ENCODE results near the gene AKR7A2. TPM values are rescaled to one million over a fixed set of nuclear protein-coding genes. Genes with fewer than 3 reads are reported as not detected.
A peak's percentile ranks its signal among the peaks of the same experiment; 100 is the strongest.

Gene AKR7A2
- total and polyA plus RNA-seq, 9 donors, result 41.6 to 56.5 (median 46.0) TPM

DNA sequence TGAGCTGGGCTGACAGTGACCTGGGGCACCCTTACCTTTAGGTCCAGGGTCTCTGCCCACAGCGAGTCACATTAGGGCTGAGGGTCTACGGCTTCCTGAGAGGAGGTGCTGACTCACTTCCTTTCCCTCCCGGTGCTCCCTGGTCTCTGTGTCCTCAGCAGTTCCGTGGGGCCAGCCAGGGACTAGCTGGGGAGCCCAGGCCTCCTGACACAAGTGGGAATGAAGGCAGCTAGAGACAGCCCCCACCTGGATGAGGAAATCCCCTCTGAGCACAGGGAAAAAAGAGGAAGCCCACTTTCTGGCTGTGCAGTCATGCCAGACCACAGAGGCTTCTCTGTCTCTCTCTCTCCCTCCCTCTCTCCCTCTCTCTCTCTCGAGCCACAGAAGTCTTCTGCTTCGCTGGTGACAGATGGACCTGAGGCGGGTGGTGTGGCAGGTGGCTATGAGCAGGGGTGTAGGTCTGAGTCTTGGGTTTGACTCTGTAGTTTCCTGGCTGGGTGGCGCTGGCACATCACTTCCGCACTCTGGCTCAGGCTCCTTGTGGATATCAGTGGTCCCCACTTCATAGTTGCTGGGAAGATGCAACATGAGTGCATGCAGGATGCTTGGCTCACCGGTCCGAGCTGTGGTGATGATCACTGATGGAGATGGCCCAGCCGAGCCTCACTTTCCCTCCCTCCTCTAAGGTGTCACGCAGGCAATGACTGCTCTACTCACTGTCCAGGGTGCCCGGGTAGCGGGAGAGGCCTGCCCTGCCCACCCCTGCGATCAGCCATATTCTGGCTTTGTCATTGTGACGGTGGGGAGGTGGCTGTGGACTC lies 3.6 kb upstream of the AKR7A2 start:
- DNase-seq, result no peak
- H3K36me3 ChIP-seq (ENCODE audit: control insufficient read depth, insufficient read depth, low read length), result peaks cover 38% of the 10 kb centered on the region
- H3K4me3 ChIP-seq (ENCODE audit: low read length), result no peak overlapping the region
- WGBS (ENCODE audit: insufficient coverage), result 76% methylated on average over 3 of the region's 17 CpGs
- H3K27ac ChIP-seq (ENCODE audit: low read length), result no peak overlapping the region
- no peaks in the 10 kb centered on the region for H3K9me3 ChIP-seq (replicated peaks; ENCODE audit: control insufficient read depth, low read depth, low read length)
- H3K4me1 ChIP-seq (ENCODE audit: control insufficient read depth, insufficient read depth, low read length), result peaks cover 29% of the 10 kb centered on the region
- H3K27me3 ChIP-seq (ENCODE audit: control insufficient read depth, insufficient read depth, low read length), result no peaks in the 10 kb centered on the region

- H3K9me3 ChIP-seq (replicated peaks; ENCODE audit: control insufficient read depth, low read depth, low read length), result no peaks in the 10 kb centered on the region
- H3K36me3 ChIP-seq (ENCODE audit: control insufficient read depth, insufficient read depth, low read length), result peaks cover 39% of the 10 kb centered on the region
- no peak overlapping the region for H3K4me3 ChIP-seq (ENCODE audit: low read length)
- H3K4me1 ChIP-seq (ENCODE audit: control insufficient read depth, insufficient read depth, low read length), result peaks cover 31% of the 10 kb centered on the region
- DNase-seq, result no peak
- no peaks in the 10 kb centered on the region for H3K27me3 ChIP-seq (ENCODE audit: control insufficient read depth, insufficient read depth, low read length)
- WGBS (ENCODE audit: insufficient coverage), result 77% methylated on average over 4 of the region's 10 CpGs
- H3K27ac ChIP-seq (ENCODE audit: low read length), result no peak overlapping the region
These were observed 2.3 kb upstream of the AKR7A2 start for GRCh38 chr1:19313961-19314882.

DNA sequence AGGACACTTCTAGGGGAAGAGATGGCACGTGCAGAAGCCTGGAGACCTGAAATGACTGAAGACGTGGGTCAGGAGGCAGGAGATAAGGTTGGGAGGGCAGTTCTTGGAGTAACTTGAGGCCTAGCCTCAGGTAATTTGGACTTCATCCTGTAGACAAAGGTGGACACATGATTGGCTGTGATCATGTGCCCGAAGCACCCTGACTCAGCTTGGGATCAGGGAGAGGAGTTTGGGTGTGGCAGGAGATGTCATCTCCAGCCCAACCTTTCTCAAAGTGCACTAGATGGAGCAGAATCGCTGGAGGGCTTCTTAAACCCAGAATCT lies 1.7 kb upstream of the AKR7A2 start:
- no peak overlapping the region for H3K4me3 ChIP-seq (ENCODE audit: low read length)
- peaks cover 31% of the 10 kb centered on the region for H3K4me1 ChIP-seq (ENCODE audit: control insufficient read depth, insufficient read depth, low read length)

GRCh38 chr1:19312782-19313635 lies 1.1 kb upstream of the AKR7A2 start:
- Histone ChIP-seq H3K36me3 (ENCODE audit: control insufficient read depth, insufficient read depth, low read length) (peaks cover 40% of the 10 kb centered on the region), H3K27me3 (ENCODE audit: control insufficient read depth, insufficient read depth, low read length) (no peaks in the 10 kb centered on the region), H3K27ac (ENCODE audit: low read length) (peak overlapping the region; percentile 82), H3K4me3 (ENCODE audit: low read length) (peak overlapping the region; percentile 89), H3K9me3 (replicated peaks; ENCODE audit: control insufficient read depth, low read depth, low read length) (no peaks in the 10 kb centered on the region), H3K4me1 (ENCODE audit: control insufficient read depth, insufficient read depth, low read length) (peaks cover 31% of the 10 kb centered on the region)
- no peak for DNase-seq
- WGBS (ENCODE audit: insufficient coverage), result 48% methylated on average over 14 of the region's 20 CpGs

More for the DNA sequence above, 1.7 kb upstream of the AKR7A2 start:
- H3K9me3 ChIP-seq (replicated peaks; ENCODE audit: control insufficient read depth, low read depth, low read length), result no peaks in the 10 kb centered on the region
- no peak overlapping the region for H3K27ac ChIP-seq (ENCODE audit: low read length)
- H3K36me3 ChIP-seq (ENCODE audit: control insufficient read depth, insufficient read depth, low read length), result peaks cover 40% of the 10 kb centered on the region
- no peaks in the 10 kb centered on the region for H3K27me3 ChIP-seq (ENCODE audit: control insufficient read depth, insufficient read depth, low read length)
- 100% methylated on average over 2 of the region's 4 CpGs for WGBS (ENCODE audit: insufficient coverage)
- DNase-seq, result no peak

DNA sequence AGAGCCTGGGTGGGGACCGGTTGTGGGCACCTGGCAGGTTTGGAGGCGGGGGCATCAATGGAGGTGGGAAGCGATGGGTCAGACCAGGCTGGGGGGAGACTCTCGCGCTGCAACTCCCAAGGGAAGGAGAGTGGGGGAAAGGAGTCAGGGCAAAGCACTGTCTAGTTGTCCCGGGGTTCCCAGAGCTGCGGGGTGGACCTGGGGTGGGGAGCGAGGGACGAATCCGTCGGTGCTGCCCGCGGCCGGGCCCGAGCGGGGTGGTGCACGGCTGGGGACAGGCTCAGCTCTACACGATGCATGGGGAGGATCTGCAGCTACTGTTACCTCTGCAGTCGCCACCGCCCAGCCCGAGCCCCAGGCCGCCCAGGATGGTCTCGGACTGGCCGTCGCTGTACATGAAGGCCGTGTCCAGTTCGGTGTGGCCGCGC lies 427 bp downstream of the AKR7A2 start:
- WGBS (ENCODE audit: insufficient coverage), result 1% methylated on average over 29 of the region's 29 CpGs
- Histone ChIP-seq H3K4me1 (ENCODE audit: control insufficient read depth, insufficient read depth, low read length) (peaks cover 31% of the 10 kb centered on the region), H3K27me3 (ENCODE audit: control insufficient read depth, insufficient read depth, low read length) (no peaks in the 10 kb centered on the region), H3K36me3 (ENCODE audit: control insufficient read depth, insufficient read depth, low read length) (peaks cover 46% of the 10 kb centered on the region), H3K4me3 (ENCODE audit: low read length) (peak overlapping the region; percentile 76), H3K9me3 (replicated peaks; ENCODE audit: control insufficient read depth, low read depth, low read length) (no peaks in the 10 kb centered on the region), H3K27ac (ENCODE audit: low read length) (no peak overlapping the region)
- peak; percentile 39 for DNase-seq

DNA sequence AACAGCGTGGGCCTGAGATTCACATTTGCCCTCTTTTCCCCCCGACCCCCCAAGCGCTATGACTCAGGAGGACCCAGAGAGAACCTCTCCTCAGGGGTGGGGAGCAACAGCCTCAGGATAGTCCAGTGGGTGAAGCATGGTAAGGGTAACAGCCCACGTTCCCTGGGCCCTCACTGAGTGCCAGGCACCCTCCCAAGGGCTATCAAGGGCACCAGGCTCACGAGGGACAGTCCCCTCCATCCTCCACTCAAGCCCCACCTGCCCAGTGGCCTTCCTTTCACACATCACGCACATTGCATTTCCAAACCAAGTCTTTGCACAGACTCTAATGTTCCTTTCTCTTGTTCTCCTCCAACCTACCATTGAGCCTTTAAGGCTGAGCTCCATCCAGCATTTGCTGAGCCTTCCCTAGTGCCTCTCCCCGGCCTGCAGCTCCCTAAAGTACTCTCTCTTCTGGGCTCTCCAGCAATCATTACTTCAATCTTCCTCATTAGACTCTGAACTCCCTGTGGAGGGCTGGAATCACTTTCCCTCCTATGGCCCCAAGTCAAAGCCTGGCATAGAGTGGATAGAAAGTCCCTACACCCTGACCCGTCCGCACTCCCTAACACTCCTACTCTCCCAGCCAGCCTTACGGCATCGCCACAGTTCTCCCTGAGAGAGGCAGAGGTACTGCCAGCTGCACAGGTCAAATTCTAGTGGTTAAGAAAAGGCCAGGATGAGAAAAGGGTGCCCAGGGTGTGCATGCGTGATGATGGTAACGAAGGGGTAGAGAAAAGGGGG lies 1.0 kb downstream of the AKR7A2 start:
- Histone ChIP-seq H3K4me3 (ENCODE audit: low read length) (peak overlapping the region; percentile 76), H3K4me1 (ENCODE audit: control insufficient read depth, insufficient read depth, low read length) (peaks cover 28% of the 10 kb centered on the region), H3K27ac (ENCODE audit: low read length) (no peak overlapping the region), H3K9me3 (replicated peaks; ENCODE audit: control insufficient read depth, low read depth, low read length) (no peaks in the 10 kb centered on the region), H3K27me3 (ENCODE audit: control insufficient read depth, insufficient read depth, low read length) (no peaks in the 10 kb centered on the region), H3K36me3 (ENCODE audit: control insufficient read depth, insufficient read depth, low read length) (peaks cover 48% of the 10 kb centered on the region)
- 24% methylated on average over 5 of the region's 13 CpGs for WGBS (ENCODE audit: insufficient coverage)
- DNase-seq, result no peak

GRCh38 chr1:19310061-19310460 lies 1.9 kb downstream of the AKR7A2 start:
- H3K27ac ChIP-seq (ENCODE audit: low read length), result no peak overlapping the region
- no peaks in the 10 kb centered on the region for H3K9me3 ChIP-seq (replicated peaks; ENCODE audit: control insufficient read depth, low read depth, low read length)
- no peak for DNase-seq
- peaks cover 52% of the 10 kb centered on the region for H3K36me3 ChIP-seq (ENCODE audit: control insufficient read depth, insufficient read depth, low read length)
- peaks cover 26% of the 10 kb centered on the region for H3K4me1 ChIP-seq (ENCODE audit: control insufficient read depth, insufficient read depth, low read length)
- no peak overlapping the region for H3K4me3 ChIP-seq (ENCODE audit: low read length)
- WGBS (ENCODE audit: insufficient coverage), result 34% methylated on average over 2 of the region's 7 CpGs
- H3K27me3 ChIP-seq (ENCODE audit: control insufficient read depth, insufficient read depth, low read length), result no peaks in the 10 kb centered on the region

DNA sequence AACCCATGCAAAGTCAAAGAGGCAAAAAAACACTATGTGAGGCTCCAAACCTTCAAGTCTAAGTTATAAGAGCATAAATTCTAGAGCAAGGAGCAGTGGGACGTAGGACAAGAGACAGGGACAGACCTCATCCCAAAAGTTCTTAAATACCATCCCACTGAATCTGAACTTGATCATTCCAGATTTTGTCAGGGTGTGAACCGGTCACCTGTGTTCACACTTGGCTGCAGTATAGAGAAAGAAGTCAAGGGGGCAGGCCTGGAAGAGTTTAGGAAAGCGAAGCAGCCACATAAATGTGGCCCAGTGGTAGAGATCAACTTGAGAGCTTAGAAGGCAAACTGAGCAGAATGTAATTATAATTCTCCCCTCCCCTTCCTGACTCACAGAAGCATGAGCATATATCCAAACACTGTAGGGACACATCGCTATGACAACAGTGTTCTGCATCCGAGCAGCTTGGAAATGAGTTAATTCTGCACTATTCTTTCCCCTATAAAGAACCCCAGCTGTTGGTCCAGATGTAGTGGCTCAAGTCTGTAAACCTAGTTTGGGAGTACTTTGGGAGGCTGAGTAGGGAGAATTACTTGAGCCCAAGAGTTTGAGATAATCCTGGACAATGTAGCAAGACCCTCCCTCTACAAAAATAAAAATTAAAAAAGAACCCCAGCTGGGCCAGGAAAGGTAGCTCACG lies 2.7 kb downstream of the AKR7A2 start:
- peaks cover 29% of the 10 kb centered on the region for H3K4me1 ChIP-seq (ENCODE audit: control insufficient read depth, insufficient read depth, low read length)
- H3K9me3 ChIP-seq (replicated peaks; ENCODE audit: control insufficient read depth, low read depth, low read length), result no peaks in the 10 kb centered on the region
- WGBS (ENCODE audit: insufficient coverage), result 40% methylated on average over 1 of the region's 6 CpGs
- H3K4me3 ChIP-seq (ENCODE audit: low read length), result no peak overlapping the region
- H3K27me3 ChIP-seq (ENCODE audit: control insufficient read depth, insufficient read depth, low read length), result no peaks in the 10 kb centered on the region
- peak; percentile 41 for DNase-seq
- peaks cover 48% of the 10 kb centered on the region for H3K36me3 ChIP-seq (ENCODE audit: control insufficient read depth, insufficient read depth, low read length)
- H3K27ac ChIP-seq (ENCODE audit: low read length), result no peak overlapping the region

- peaks cover 29% of the 10 kb centered on the region for H3K4me1 ChIP-seq (ENCODE audit: control insufficient read depth, insufficient read depth, low read length)
- no peaks in the 10 kb centered on the region for H3K9me3 ChIP-seq (replicated peaks; ENCODE audit: control insufficient read depth, low read depth, low read length)
- H3K27me3 ChIP-seq (ENCODE audit: control insufficient read depth, insufficient read depth, low read length), result no peaks in the 10 kb centered on the region
- 82% methylated on average over 3 of the region's 3 CpGs for WGBS (ENCODE audit: insufficient coverage)
- DNase-seq, result no peak
- no peak overlapping the region for H3K27ac ChIP-seq (ENCODE audit: low read length)
- H3K36me3 ChIP-seq (ENCODE audit: control insufficient read depth, insufficient read depth, low read length), result peaks cover 49% of the 10 kb centered on the region
- H3K4me3 ChIP-seq (ENCODE audit: low read length), result no peak overlapping the region
These were observed 3.4 kb downstream of the AKR7A2 start for GRCh38 chr1:19308509-19308907.

Data from muscle of leg (tissue), 11 donors.